Measurements from ENCODE around the gene SREBF2.

DNA sequence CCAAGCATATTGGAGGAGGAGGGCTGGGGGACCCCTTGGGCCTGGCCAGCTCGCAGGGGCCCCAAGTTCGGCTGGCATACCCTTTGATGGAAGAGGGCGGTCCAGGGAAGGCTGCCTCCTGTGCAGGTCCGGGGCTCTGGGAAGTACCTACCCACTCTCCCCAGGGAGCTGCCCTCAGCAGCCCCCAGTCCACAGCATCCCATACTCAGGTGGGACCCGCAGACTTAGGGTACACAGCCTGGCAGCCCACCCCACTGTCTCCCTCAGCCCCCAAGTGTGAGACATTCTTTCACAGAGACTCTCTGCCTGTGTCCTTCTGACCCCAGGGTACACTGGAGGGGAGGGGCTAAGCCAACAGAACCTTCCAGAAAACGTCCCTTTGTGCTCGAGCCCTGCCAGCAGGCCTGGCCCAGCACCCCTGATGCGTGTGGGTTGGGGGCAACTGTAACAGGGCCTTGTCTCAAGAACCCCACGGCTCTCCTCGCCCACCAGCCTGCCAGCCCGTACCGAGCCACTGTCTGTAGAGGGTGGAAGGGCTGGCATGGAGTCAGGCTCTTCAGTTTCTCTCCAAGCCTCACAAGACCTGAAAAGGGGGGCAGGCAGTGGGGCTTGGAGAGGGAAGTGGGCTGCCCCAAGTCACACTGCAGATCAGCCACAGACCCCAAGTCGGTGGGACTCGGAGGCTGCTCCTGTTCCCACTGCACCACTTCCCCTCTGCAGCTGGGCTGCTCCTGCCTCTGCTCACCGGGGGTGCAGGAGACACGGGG lies 100.7 kb downstream of the SREBF2 start:
- TF ChIP-seq, protein P1, sequence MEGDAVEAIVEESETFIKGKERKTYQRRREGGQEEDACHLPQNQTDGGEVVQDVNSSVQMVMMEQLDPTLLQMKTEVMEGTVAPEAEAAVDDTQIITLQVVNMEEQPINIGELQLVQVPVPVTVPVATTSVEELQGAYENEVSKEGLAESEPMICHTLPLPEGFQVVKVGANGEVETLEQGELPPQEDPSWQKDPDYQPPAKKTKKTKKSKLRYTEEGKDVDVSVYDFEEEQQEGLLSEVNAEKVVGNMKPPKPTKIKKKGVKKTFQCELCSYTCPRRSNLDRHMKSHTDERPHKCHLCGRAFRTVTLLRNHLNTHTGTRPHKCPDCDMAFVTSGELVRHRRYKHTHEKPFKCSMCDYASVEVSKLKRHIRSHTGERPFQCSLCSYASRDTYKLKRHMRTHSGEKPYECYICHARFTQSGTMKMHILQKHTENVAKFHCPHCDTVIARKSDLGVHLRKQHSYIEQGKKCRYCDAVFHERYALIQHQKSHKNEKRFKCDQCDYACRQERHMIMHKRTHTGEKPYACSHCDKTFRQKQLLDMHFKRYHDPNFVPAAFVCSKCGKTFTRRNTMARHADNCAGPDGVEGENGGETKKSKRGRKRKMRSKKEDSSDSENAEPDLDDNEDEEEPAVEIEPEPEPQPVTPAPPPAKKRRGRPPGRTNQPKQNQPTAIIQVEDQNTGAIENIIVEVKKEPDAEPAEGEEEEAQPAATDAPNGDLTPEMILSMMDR (IDR thresholded peaks at IDR 0.05): no peak
- TF ChIP-seq EZH2 (IDR thresholded peaks at IDR 0.05; ENCODE audit: borderline replicate concordance, insufficient read depth, low read depth, low read length, poor library complexity, severe bottlenecking): no peak
